ENCODE results near the gene CLK4. TPM values are rescaled to one million over a fixed set of nuclear protein-coding genes. Genes with fewer than 3 reads are reported as not detected.

Gene CLK4
- polyA plus RNA-seq, 2 of the 4 experiments (the other 2 are of a cell fraction) = 13.1 to 26.0 TPM

DNA sequence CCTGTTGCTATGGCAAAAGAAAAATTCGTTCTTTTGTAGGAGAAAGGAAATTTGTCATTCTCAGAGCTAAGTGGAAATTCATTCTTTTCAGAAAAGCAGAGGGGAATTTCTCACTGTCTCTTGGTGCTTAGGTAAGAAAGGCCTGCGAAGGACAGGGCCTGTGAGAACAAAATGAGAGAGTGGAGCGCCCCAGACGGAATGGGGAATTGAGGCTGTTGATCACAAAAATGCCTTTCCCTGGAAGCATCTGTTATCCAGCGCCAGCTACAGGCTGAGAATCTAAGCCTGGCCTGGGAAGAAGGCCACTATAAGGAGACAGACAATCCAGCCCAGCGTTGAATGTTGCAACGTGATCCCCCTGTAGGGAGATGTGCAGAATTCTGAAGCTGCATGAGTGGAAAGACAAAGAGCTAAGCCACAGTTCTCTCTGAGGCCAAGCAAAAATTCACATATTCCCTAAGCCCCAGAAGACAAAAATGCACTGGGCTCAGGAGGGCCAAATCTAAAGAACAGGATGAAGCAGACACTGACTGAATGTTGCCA, 44.8 kb upstream of the CLK4 start:
- DNase-seq (ENCODE audit: low read depth in 1 of 2, low spot score in 1 of 2) = no peak
- under 1% methylated on average over 7 of the region's 7 CpGs for WGBS (ENCODE audit: missing lambda C conversion rate)
- FAIRE-seq = no peak
- no peak overlapping the region for H3K4me3 ChIP-seq
- no peak for ATAC-seq
- H3K9me3 ChIP-seq = peaks cover 15% of the 10 kb centered on the region
- H3K4me2 ChIP-seq = no peak overlapping the region
- ChIA-PET CTCF (no interaction called here), POLR2A (no interaction called here)
- no peak overlapping the region for H3K27ac ChIP-seq
- no peaks in the 10 kb centered on the region for H3K4me1 ChIP-seq
- TF ChIP-seq, protein P1, sequence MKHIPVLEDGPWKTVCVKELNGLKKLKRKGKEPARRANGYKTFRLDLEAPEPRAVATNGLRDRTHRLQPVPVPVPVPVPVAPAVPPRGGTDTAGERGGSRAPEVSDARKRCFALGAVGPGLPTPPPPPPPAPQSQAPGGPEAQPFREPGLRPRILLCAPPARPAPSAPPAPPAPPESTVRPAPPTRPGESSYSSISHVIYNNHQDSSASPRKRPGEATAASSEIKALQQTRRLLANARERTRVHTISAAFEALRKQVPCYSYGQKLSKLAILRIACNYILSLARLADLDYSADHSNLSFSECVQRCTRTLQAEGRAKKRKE (CRISPR knock-in tag; IDR thresholded peaks at IDR 0.05; ENCODE audit: low read depth) = no peak
- TF ChIP-seq NR3C1 (IDR thresholded peaks at IDR 0.05) = no peak
- TF ChIP-seq ZNF302 (CRISPR knock-in tag; IDR thresholded peaks at IDR 0.05) = no peak
- no peak for TF ChIP-seq HDAC2 (IDR thresholded peaks at IDR 0.05)
- TF ChIP-seq POLR2AphosphoS2 (conservative IDR thresholded peaks at IDR 0.05; ENCODE audit: low read length) = no peak
- TF ChIP-seq KDM1A (IDR thresholded peaks at IDR 0.05; ENCODE audit: low read depth) = no peak
- no peak for TF ChIP-seq SREBF2 (IDR thresholded peaks at IDR 0.05)
- no peak for TF ChIP-seq HOXB13 (CRISPR knock-in tag; IDR thresholded peaks at IDR 0.05; ENCODE audit: low read depth)

DNA sequence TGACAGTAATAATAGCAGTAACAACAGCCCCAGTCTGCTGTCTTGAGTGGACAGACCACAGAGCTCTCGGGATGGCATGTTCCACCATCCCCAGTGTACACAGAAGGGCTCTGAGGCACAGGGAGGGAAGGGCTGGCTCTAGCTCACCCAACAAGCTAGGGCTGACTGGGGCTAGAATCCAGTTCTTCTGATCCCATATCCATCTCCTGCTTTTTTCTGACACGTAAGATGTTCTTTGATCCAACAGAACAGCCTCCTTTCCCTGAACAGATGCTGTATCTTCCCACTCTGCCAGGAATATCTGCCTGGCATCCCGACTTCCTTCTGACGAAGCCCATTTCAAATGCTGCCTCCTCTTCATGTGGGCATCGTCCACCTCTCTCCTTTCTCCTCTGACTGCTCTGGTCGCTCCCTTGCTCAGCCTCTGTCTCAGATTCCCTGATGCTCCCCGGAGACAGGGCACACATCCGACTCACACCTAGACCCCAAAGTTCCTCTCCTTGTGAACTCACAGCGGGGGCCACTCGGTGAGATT, 43.6 kb upstream of the CLK4 start:
- Histone ChIP-seq H3K27ac (no peak overlapping the region), H3K4me3 (no peak overlapping the region), H3K4me1 (no peaks in the 10 kb centered on the region), H3K4me2 (no peak overlapping the region), H3K9me3 (peaks cover 15% of the 10 kb centered on the region)
- ATAC-seq = no peak
- ChIA-PET POLR2A (no interaction called here), CTCF (no interaction called here)
- no peak for DNase-seq (ENCODE audit: low read depth in 1 of 2, low spot score in 1 of 2)
- TF ChIP-seq MAZ (IDR thresholded peaks at IDR 0.05; ENCODE audit: borderline replicate concordance, low read depth, low read length) (no peak), RCOR1 (IDR thresholded peaks at IDR 0.05; ENCODE audit: low read depth, low read length) (no peak), EHMT2 (IDR thresholded peaks at IDR 0.05; ENCODE audit: low read depth) (no peak)
- TF ChIP-seq, protein P2, sequence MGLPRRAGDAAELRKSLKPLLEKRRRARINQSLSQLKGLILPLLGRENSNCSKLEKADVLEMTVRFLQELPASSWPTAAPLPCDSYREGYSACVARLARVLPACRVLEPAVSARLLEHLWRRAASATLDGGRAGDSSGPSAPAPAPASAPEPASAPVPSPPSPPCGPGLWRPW (IDR thresholded peaks at IDR 0.05) = no peak
- TF ChIP-seq, protein P3, sequence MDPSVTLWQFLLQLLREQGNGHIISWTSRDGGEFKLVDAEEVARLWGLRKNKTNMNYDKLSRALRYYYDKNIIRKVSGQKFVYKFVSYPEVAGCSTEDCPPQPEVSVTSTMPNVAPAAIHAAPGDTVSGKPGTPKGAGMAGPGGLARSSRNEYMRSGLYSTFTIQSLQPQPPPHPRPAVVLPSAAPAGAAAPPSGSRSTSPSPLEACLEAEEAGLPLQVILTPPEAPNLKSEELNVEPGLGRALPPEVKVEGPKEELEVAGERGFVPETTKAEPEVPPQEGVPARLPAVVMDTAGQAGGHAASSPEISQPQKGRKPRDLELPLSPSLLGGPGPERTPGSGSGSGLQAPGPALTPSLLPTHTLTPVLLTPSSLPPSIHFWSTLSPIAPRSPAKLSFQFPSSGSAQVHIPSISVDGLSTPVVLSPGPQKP (IDR thresholded peaks at IDR 0.05; ENCODE audit: low read depth, low read length) = no peak
- no peak for FAIRE-seq
- WGBS (ENCODE audit: missing lambda C conversion rate) = 7% methylated on average over 10 of the region's 10 CpGs

DNA sequence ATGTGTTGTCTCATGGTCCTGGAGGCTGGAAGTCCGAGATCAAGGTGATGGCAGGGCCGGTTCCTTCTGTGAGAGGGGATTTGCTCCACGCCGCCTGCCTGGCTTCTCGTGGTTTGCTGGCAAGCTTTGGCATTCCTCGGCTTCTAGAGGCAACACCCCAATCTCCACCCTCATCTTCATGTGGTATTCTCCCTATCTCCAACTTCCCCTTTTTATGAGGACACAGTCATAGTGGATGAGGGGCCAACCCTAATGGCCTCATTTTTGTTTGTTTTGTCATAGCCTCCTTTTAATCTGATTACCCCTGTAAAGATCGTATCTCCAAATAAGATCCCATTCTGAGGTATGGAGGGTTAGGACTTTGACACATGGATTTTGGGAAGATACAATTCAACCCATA, 41.7 kb upstream of the CLK4 start:
- no peaks in the 10 kb centered on the region for H3K4me1 ChIP-seq
- FAIRE-seq (no peak), DNase-seq (ENCODE audit: low read depth in 1 of 2, low spot score in 1 of 2) (no peak), ATAC-seq (no peak)
- ChIA-PET CTCF (no interaction called here), POLR2A (no interaction called here)
- no peak overlapping the region for H3K4me2 ChIP-seq
- H3K9me3 ChIP-seq = peaks cover 20% of the 10 kb centered on the region; the same call in 1 of the 3 replicates
- no peak overlapping the region for H3K27ac ChIP-seq
- WGBS (ENCODE audit: missing lambda C conversion rate) = 21% methylated on average over 7 of the region's 7 CpGs
- no peak overlapping the region for H3K4me3 ChIP-seq
- TF ChIP-seq KDM1A (IDR thresholded peaks at IDR 0.05; ENCODE audit: low read depth) (no peak), RAD21 (conservative IDR thresholded peaks at IDR 0.05 in 1 of 2, IDR thresholded peaks at IDR 0.05 in 1 of 2) (no peak), MYC (IDR thresholded peaks at IDR 0.05; ENCODE audit: borderline replicate concordance, low read length) (no peak), HOXB5 (CRISPR knock-in tag; IDR thresholded peaks at IDR 0.05) (no peak), ZFP36 (IDR thresholded peaks at IDR 0.05; ENCODE audit: borderline replicate concordance, partially characterized antibody) (no peak), MAZ (IDR thresholded peaks at IDR 0.05; ENCODE audit: borderline replicate concordance, low read depth, low read length) (no peak), HOXB13 (CRISPR knock-in tag; IDR thresholded peaks at IDR 0.05; ENCODE audit: low read depth) (no peak), NFE2L2 (conservative IDR thresholded peaks at IDR 0.05; ENCODE audit: low read length) (no peak), RCOR1 (IDR thresholded peaks at IDR 0.05; ENCODE audit: low read depth, low read length) (no peak), HOXA7 (CRISPR knock-in tag; IDR thresholded peaks at IDR 0.05) (no peak), EP300 (IDR thresholded peaks at IDR 0.05) (no peak), SREBF2 (IDR thresholded peaks at IDR 0.05) (no peak), RNF2 (IDR thresholded peaks at IDR 0.05; ENCODE audit: borderline replicate concordance, low read depth) (no peak), FOSL2 (IDR thresholded peaks at IDR 0.05) (no peak), FOSL2 (CRISPR knock-in tag; IDR thresholded peaks at IDR 0.05) (no peak)
- TF ChIP-seq, protein P4, sequence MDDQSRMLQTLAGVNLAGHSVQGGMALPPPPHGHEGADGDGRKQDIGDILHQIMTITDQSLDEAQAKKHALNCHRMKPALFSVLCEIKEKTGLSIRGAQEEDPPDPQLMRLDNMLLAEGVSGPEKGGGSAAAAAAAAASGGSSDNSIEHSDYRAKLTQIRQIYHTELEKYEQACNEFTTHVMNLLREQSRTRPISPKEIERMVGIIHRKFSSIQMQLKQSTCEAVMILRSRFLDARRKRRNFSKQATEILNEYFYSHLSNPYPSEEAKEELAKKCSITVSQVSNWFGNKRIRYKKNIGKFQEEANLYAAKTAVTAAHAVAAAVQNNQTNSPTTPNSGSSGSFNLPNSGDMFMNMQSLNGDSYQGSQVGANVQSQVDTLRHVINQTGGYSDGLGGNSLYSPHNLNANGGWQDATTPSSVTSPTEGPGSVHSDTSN (IDR thresholded peaks at IDR 0.05) = no peak
- TF ChIP-seq, protein P5, sequence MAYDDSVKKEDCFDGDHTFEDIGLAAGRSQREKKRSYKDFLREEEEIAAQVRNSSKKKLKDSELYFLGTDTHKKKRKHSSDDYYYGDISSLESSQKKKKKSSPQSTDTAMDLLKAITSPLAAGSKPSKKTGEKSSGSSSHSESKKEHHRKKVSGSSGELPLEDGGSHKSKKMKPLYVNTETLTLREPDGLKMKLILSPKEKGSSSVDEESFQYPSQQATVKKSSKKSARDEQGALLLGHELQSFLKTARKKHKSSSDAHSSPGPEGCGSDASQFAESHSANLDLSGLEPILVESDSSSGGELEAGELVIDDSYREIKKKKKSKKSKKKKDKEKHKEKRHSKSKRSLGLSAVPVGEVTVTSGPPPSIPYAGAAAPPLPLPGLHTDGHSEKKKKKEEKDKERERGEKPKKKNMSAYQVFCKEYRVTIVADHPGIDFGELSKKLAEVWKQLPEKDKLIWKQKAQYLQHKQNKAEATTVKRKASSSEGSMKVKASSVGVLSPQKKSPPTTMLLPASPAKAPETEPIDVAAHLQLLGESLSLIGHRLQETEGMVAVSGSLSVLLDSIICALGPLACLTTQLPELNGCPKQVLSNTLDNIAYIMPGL (CRISPR knock-in tag; IDR thresholded peaks at IDR 0.05; ENCODE audit: borderline replicate concordance) = no peak
